ENCODE data around the gene MDH1.

MDH1 gene

GRCh38 chr2:63632382-63632781 is 43.6 kb downstream of the MDH1 start:
- no peak for DNase-seq (ENCODE audit: low spot score)

- no peak for DNase-seq (ENCODE audit: low spot score)
Observed at GRCh38 chr2:63639344-63639743, 50.6 kb downstream of the MDH1 start.

- DNase-seq (ENCODE audit: low spot score): no peak
Observed at GRCh38 chr2:63642946-63643345, 54.2 kb downstream of the MDH1 start.

GRCh38 chr2:63643486-63643885 is 54.7 kb downstream of the MDH1 start:
- DNase-seq (ENCODE audit: low spot score): no peak

GRCh38 chr2:63648632-63649031 is 59.9 kb downstream of the MDH1 start:
- DNase-seq (ENCODE audit: low spot score): no peak

GRCh38 chr2:63649829-63650228 is 61.1 kb downstream of the MDH1 start:
- DNase-seq (ENCODE audit: low spot score): no peak

- no peak for DNase-seq (ENCODE audit: low spot score)
Observed at GRCh38 chr2:63650756-63651155, 62.0 kb downstream of the MDH1 start.

GRCh38 chr2:63651356-63651755 is 62.6 kb downstream of the MDH1 start:
- no peak for DNase-seq (ENCODE audit: low spot score)

- no peak for DNase-seq (ENCODE audit: low spot score)
Observed at GRCh38 chr2:63651861-63652651, 63.3 kb downstream of the MDH1 start.

- no peak for DNase-seq (ENCODE audit: low spot score)
Observed at GRCh38 chr2:63652652-63652985, 63.9 kb downstream of the MDH1 start.

- no peak for DNase-seq (ENCODE audit: low spot score)
Observed at GRCh38 chr2:63654959-63655358, 66.2 kb downstream of the MDH1 start.

Measured in SW480 (cell line).